Measurements from ENCODE around the gene RBM47. TPM values are rescaled to one million over a fixed set of nuclear protein-coding genes. Genes with fewer than 3 reads are reported as not detected.

Gene RBM47
- total and polyA plus RNA-seq, 2 donors (not counting 1 experiment from before 2014, with no cell fraction given) = 0.14 to 1.8 TPM

DNA sequence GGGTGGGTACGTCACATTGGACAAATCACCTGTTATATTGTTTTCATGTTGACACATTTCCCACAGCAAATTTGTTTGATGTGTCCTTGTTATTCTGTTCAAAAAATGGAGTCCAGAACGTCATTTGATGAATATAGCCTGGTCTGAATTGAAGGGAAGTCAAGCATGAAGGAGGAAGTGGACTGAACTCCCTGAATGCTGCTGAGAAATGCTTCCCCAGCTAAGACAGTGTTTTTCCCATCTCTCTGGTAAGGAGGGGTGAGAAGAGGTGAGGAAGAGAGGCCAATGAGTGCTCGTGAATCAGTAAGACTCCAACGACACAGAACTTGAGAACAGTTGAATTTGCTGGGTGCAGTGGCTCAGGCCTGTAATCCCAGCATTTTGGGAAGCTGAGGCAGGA is 127.4 kb downstream of the RBM47 start:
- Histone ChIP-seq H3K36me3 (ENCODE audit: control insufficient read depth, insufficient read depth, low read length) (no peaks in the 10 kb centered on the region), H3K27me3 (ENCODE audit: control insufficient read depth, insufficient read depth, low read length) (no peaks in the 10 kb centered on the region), H3K4me2 (ENCODE audit: extremely low read depth, insufficient read depth, low read length) (no peak overlapping the region), H3K9me3 (ENCODE audit: control insufficient read depth, insufficient read depth, low read depth, low read length) (no peaks in the 10 kb centered on the region), H4K20me1 (ENCODE audit: control insufficient read depth, extremely low read depth, insufficient read depth, low read length) (no peaks in the 10 kb centered on the region), H3K4me1 (ENCODE audit: control insufficient read depth, extremely low read depth, insufficient read depth, low read length) (no peaks in the 10 kb centered on the region), H3K4me3 (replicated peaks in 1 of 4; ENCODE audit: control extremely low read depth in 1 of 4, insufficient read depth in 1 of 4, low read depth in 3 of 4, low read length in 4 of 4) (no peak overlapping the region), H3K27ac (ENCODE audit: insufficient read depth, low read length) (no peak overlapping the region), H2AFZ (ENCODE audit: low read length) (no peak overlapping the region), H3K9ac (ENCODE audit: insufficient read depth, low read length) (no peak overlapping the region), H3K79me2 (ENCODE audit: control insufficient read depth, insufficient read depth, low read length) (no peaks in the 10 kb centered on the region)
- no peak for DNase-seq (ENCODE audit: low read depth in 2 of 2)
- no peak for TF ChIP-seq EZH2 (IDR thresholded peaks at IDR 0.05; ENCODE audit: low read length, missing control alignments)

DNA sequence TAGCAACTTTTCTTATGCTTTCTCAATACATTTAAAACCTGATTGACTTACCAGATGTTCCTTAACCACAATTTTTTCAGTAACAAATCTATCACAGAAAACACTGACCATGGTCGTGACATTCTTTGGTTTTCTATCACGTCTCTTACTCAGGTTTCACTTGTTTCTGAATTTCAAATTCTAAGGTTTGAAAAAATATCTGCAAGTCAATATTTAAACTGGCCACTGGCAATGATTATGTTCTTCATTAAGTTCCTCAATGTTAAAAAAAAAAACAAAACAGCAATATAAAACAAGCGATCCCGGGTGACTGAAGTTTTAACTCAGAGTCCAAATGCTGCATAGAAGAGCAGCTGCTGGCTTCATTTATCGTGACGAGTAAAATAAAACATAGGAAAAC is 128.9 kb downstream of the RBM47 start:
- no peaks in the 10 kb centered on the region for H3K4me1 ChIP-seq (ENCODE audit: control insufficient read depth, extremely low read depth, insufficient read depth, low read length)
- no peak overlapping the region for H3K4me2 ChIP-seq (ENCODE audit: extremely low read depth, insufficient read depth, low read length)
- H3K79me2 ChIP-seq (ENCODE audit: control insufficient read depth, insufficient read depth, low read length) = no peaks in the 10 kb centered on the region
- no peak overlapping the region for H3K9ac ChIP-seq (ENCODE audit: insufficient read depth, low read length)
- no peaks in the 10 kb centered on the region for H3K9me3 ChIP-seq (ENCODE audit: control insufficient read depth, insufficient read depth, low read depth, low read length)
- no peak for TF ChIP-seq EZH2 (IDR thresholded peaks at IDR 0.05; ENCODE audit: low read length, missing control alignments)
- TF ChIP-seq, protein P1, sequence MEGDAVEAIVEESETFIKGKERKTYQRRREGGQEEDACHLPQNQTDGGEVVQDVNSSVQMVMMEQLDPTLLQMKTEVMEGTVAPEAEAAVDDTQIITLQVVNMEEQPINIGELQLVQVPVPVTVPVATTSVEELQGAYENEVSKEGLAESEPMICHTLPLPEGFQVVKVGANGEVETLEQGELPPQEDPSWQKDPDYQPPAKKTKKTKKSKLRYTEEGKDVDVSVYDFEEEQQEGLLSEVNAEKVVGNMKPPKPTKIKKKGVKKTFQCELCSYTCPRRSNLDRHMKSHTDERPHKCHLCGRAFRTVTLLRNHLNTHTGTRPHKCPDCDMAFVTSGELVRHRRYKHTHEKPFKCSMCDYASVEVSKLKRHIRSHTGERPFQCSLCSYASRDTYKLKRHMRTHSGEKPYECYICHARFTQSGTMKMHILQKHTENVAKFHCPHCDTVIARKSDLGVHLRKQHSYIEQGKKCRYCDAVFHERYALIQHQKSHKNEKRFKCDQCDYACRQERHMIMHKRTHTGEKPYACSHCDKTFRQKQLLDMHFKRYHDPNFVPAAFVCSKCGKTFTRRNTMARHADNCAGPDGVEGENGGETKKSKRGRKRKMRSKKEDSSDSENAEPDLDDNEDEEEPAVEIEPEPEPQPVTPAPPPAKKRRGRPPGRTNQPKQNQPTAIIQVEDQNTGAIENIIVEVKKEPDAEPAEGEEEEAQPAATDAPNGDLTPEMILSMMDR (conservative IDR thresholded peaks at IDR 0.05 in 1 of 2, IDR thresholded peaks at IDR 0.05 in 1 of 2; ENCODE audit: low read depth in 1 of 2, low read length in 2 of 2) = no peak
- H3K4me3 ChIP-seq (replicated peaks in 1 of 4; ENCODE audit: control extremely low read depth in 1 of 4, insufficient read depth in 1 of 4, low read depth in 3 of 4, low read length in 4 of 4) = no peak overlapping the region
- no peak overlapping the region for H2AFZ ChIP-seq (ENCODE audit: low read length)
- H3K36me3 ChIP-seq (ENCODE audit: control insufficient read depth, insufficient read depth, low read length) = no peaks in the 10 kb centered on the region
- no peaks in the 10 kb centered on the region for H3K27me3 ChIP-seq (ENCODE audit: control insufficient read depth, insufficient read depth, low read length)
- DNase-seq (ENCODE audit: low read depth in 2 of 2) = no peak
- no peak overlapping the region for H3K27ac ChIP-seq (ENCODE audit: insufficient read depth, low read length)
- H4K20me1 ChIP-seq (ENCODE audit: control insufficient read depth, extremely low read depth, insufficient read depth, low read length) = no peaks in the 10 kb centered on the region

DNA sequence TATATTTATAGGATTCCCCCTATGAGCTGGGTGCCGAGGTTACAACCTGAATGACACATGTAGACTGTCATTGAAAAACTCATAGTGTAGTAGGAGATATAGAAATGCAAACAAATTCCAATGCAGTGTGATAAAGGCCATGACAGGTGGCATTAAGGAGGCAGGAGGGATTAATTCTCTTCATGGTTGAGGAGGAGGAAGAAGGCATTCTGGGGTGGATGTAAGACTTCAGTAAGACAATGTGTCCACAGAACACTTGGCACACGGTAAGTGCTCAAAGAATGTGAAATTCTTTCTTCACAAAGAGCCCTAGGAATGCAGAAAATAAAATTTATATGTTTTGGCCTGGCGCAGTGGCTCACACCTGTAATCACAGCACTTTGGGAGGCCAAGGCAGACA is 136.5 kb downstream of the RBM47 start:
- Histone ChIP-seq H4K20me1 (ENCODE audit: control insufficient read depth, extremely low read depth, insufficient read depth, low read length) (no peaks in the 10 kb centered on the region), H3K9me3 (ENCODE audit: control insufficient read depth, insufficient read depth, low read depth, low read length) (no peaks in the 10 kb centered on the region), H3K27ac (ENCODE audit: insufficient read depth, low read length) (no peak overlapping the region), H3K27me3 (ENCODE audit: control insufficient read depth, insufficient read depth, low read length) (no peaks in the 10 kb centered on the region), H2AFZ (ENCODE audit: low read length) (no peak overlapping the region), H3K4me2 (ENCODE audit: extremely low read depth, insufficient read depth, low read length) (no peak overlapping the region), H3K79me2 (ENCODE audit: control insufficient read depth, insufficient read depth, low read length) (no peaks in the 10 kb centered on the region), H3K9ac (ENCODE audit: insufficient read depth, low read length) (no peak overlapping the region), H3K4me3 (replicated peaks in 1 of 4; ENCODE audit: control extremely low read depth in 1 of 4, insufficient read depth in 1 of 4, low read depth in 3 of 4, low read length in 4 of 4) (no peak overlapping the region), H3K4me1 (ENCODE audit: control insufficient read depth, extremely low read depth, insufficient read depth, low read length) (no peaks in the 10 kb centered on the region), H3K36me3 (ENCODE audit: control insufficient read depth, insufficient read depth, low read length) (no peaks in the 10 kb centered on the region)
- peak in 1 of 2 donors; percentile 5 for DNase-seq (ENCODE audit: low read depth in 2 of 2)
- TF ChIP-seq, protein P1 (conservative IDR thresholded peaks at IDR 0.05 in 1 of 2, IDR thresholded peaks at IDR 0.05 in 1 of 2; ENCODE audit: low read depth in 1 of 2, low read length in 2 of 2) = no peak
- no peak for TF ChIP-seq EZH2 (IDR thresholded peaks at IDR 0.05; ENCODE audit: low read length, missing control alignments)
